Endothelial cell of umbilical vein (primary cell): ENCODE measurements around the gene STIM1. TPM values are rescaled to one million over a fixed set of nuclear protein-coding genes. Genes with fewer than 3 reads are reported as not detected.

Experiments used
- BruUV-seq: library from RNA; stranded (reverse); fragments of 400-500 nt; replicated peaks from 2 replicates; lab custom pipeline; 2021; lab: Mats Ljungman, UMichigan
- CTCF ChIA-PET: fragments of 300-600, 350-600 bp; sonication (Branson Sonifier 250); formaldehyde crosslinking; loops from one replicate; lab custom pipeline; 2021; ENCODE audit warnings: antibody characterized with exemption, inconsistent platforms; lab: Charles Lee
- POLR2A ChIA-PET: fragments of 300-600, 350-600 bp; sonication (Branson Sonifier 250); formaldehyde crosslinking; loops from one replicate; lab custom pipeline; 2021; ENCODE audit warnings: antibody characterized with exemption, inconsistent platforms; lab: Charles Lee
- DNase-seq: peaks from one replicate; pipeline ENCODE4 v3.0.0-alpha.2; 2011; ENCODE audit warnings: low read depth, low spot score
- FAIRE-seq: peaks from 2 replicates; lab custom pipeline; 2011; peaks lifted over from hg19 to GRCh38; lab: Jason Lieb, UNC
- H2AFZ ChIP-seq: 2 replicates; pipeline ENCODE4 v1.6.0; 2012; ENCODE audit warnings: low read depth, low read length, control low read depth, inconsistent platforms
- H3K27ac ChIP-seq: 2 replicates; pipeline ENCODE4 v1.5.1; 2011; ENCODE audit warnings: low read depth, mild to moderate bottlenecking, control low read depth, low read length, moderate library complexity; ENCODE audit not compliant: insufficient read depth
- H3K27me3 ChIP-seq, 2 experiments: 2 replicates each; pipeline versions ENCODE4 v1.6.0 to v1.6.1; 2011; ENCODE audit warnings: low read length in 2 of 2, mixed read lengths in 1 of 2; ENCODE audit not compliant: control insufficient read depth in 2 of 2, insufficient read depth in 2 of 2
- H3K36me3 ChIP-seq, 2 experiments: 2 replicates in 1 of 2; 3 replicates in 1 of 2; pipeline ENCODE4 v1.5.1; 2011; ENCODE audit warnings: low read length in 2 of 2, mild to moderate bottlenecking in 1 of 2, moderate library complexity in 1 of 2; ENCODE audit not compliant: control insufficient read depth in 2 of 2, insufficient read depth in 2 of 2; ENCODE audit errors: extremely low read depth in 1 of 2
- H3K4me1 ChIP-seq: 3 replicates; pipeline ENCODE4 v1.5.1; 2011; ENCODE audit warnings: mild to moderate bottlenecking, low read length; ENCODE audit not compliant: control insufficient read depth, insufficient read depth; ENCODE audit errors: extremely low read depth
- H3K4me2 ChIP-seq: 2 replicates; pipeline ENCODE4 v1.6.1; 2011; ENCODE audit warnings: low read length, control low read depth, mixed read lengths; ENCODE audit not compliant: insufficient read depth
- H3K4me3 ChIP-seq, 3 experiments: fragments of 200-600 bp in 1 of 3; sonication (generic), shearing (Covaris generic) in 1 of 3; replicated peaks in 1 of 3; 2 replicates each; pipeline ENCODE4 v1.5.1; 2011 to 2016; ENCODE audit warnings: control low read depth in 3 of 3, low read length in 3 of 3, mild to moderate bottlenecking in 2 of 3, inconsistent platforms in 1 of 3, low read depth in 1 of 3, moderate library complexity in 1 of 3; ENCODE audit not compliant: insufficient read depth in 1 of 3
- H3K79me2 ChIP-seq: 2 replicates; pipeline ENCODE4 v1.6.0; 2012; ENCODE audit warnings: low read length, inconsistent platforms; ENCODE audit not compliant: control insufficient read depth, insufficient read depth
- H3K9ac ChIP-seq: replicated peaks from 2 replicates; pipeline ENCODE3; 2011; ENCODE audit warnings: low read length, control low read depth; ENCODE audit not compliant: insufficient read depth; ENCODE audit errors: extremely low read depth
- H3K9me1 ChIP-seq: replicated peaks from 3 replicates; pipeline ENCODE4 v1.6.0; 2011; ENCODE audit warnings: mild to moderate bottlenecking, low read length; ENCODE audit not compliant: control insufficient read depth, insufficient read depth; ENCODE audit errors: extremely low read depth
- H3K9me3 ChIP-seq: replicated peaks from 2 replicates; pipeline ENCODE4 v1.5.1; 2012; ENCODE audit warnings: low read length, inconsistent platforms; ENCODE audit not compliant: control insufficient read depth, insufficient read depth
- H4K20me1 ChIP-seq: replicated peaks from 2 replicates; pipeline ENCODE3; 2011; ENCODE audit warnings: mild to moderate bottlenecking, low read length; ENCODE audit not compliant: control insufficient read depth, insufficient read depth; ENCODE audit errors: extremely low read depth
- CTCF ChIP-seq, 2 donors: IDR thresholded peaks; 1 replicate in 1 of 2; 2 replicates in 1 of 2; pipeline ENCODE4 v1.5.1; 2011; ENCODE audit warnings: low read length in 2 of 2, mild to moderate bottlenecking in 2 of 2, moderate library complexity in 2 of 2, control low read depth in 1 of 2, inconsistent platforms in 1 of 2, low read depth in 1 of 2; ENCODE audit not compliant: insufficient read depth in 1 of 2; ENCODE audit errors: extremely low read depth in 1 of 2
- EZH2 ChIP-seq: IDR thresholded peaks from 2 replicates; pipeline ENCODE4 v1.6.1; 2012; ENCODE audit warnings: borderline replicate concordance, low read depth, mild to moderate bottlenecking, moderate library complexity, low read length, inconsistent platforms; ENCODE audit not compliant: severe bottlenecking
- FOS ChIP-seq: IDR thresholded peaks from 2 replicates; pipeline ENCODE4 v1.6.1; 2011; ENCODE audit warnings: mild to moderate bottlenecking, low read length, moderate library complexity, borderline replicate concordance; ENCODE audit not compliant: insufficient read depth
- GATA2 ChIP-seq: IDR thresholded peaks from 2 replicates; pipeline ENCODE4 v1.7.0; 2011; ENCODE audit warnings: low read depth, mild to moderate bottlenecking, moderate library complexity, mixed read lengths, low read length; ENCODE audit not compliant: insufficient read length, insufficient read depth
- JUN ChIP-seq: IDR thresholded peaks from 2 replicates; pipeline ENCODE4 v1.6.1; 2011; ENCODE audit warnings: borderline replicate concordance, low read depth; ENCODE audit not compliant: insufficient read length, insufficient read depth
- MAX ChIP-seq: IDR thresholded peaks from 2 replicates; pipeline ENCODE4 v1.6.1; 2011; ENCODE audit not compliant: insufficient read depth, insufficient read length
- MYC ChIP-seq: IDR thresholded peaks from one replicate; pipeline ENCODE4 v1.6.1; 2011; ENCODE audit warnings: mild to moderate bottlenecking, low read depth, low read length
- POLR2A ChIP-seq: IDR thresholded peaks from 2 replicates; pipeline ENCODE4 v1.6.1; 2012; ENCODE audit warnings: low read depth, mild to moderate bottlenecking, control low read depth, low read length
- POLR2AphosphoS5 ChIP-seq: IDR thresholded peaks from 2 replicates; pipeline ENCODE4 v1.6.1; 2012; ENCODE audit warnings: low read depth, mild to moderate bottlenecking, control low read depth, low read length, moderate library complexity; ENCODE audit not compliant: insufficient read depth
- dilution Hi-C: fragments of 300-500 bp; cut with MboI; formaldehyde crosslinking; loops from one replicate; pipeline ENCODE4 v1.15.0; 2019; ENCODE audit warnings: low sequenced_read_pairs; ENCODE audit not compliant: extremely low pct_ligation_motif_present
- intact Hi-C: fragments of 100-400 bp; cut with micrococcal nuclease; formaldehyde crosslinking; loops from one replicate; pipeline ENCODE4 v1.10.0; 2022
- polyA plus RNA-seq, 4 experiments: library from polyadenylated mRNA; depleted of rRNA in 3 of 4; stranded (reverse) in 3 of 4; unstranded in 1 of 4; fragments of >200 nt; gene quantifications; 2 replicates each; pipeline versions ENCODE4 v1.2.1 to v1.2.3, GENCODE V29; 2011 to 2012; ENCODE audit warnings: missing spikeins in 1 of 4
- total RNA-seq: library from RNA; stranded (reverse); gene quantifications from 2 replicates; pipeline ENCODE4 v1.2.3, GENCODE V29; 2021

The STIM1 gene
- total and polyA plus RNA-seq, 2 donors (not counting 3 experiments of a cell fraction or from before 2014, with no cell fraction given), result 32.7 to 33.4 TPM

GRCh38 chr11:3939651-3940190 lies 84.3 kb downstream of the STIM1 start:
- intact Hi-C loops (no loop called here), dilution Hi-C loops (no loop called here)
- Histone ChIP-seq H3K4me2 (no peak overlapping the region), H3K27me3 (no peaks in the 10 kb centered on the region), H3K79me2 (no peaks in the 10 kb centered on the region), H3K9ac (no peak overlapping the region), H3K9me3 (no peaks in the 10 kb centered on the region), H3K36me3 (no peaks in the 10 kb centered on the region), H3K4me3 (no peak overlapping the region), H2AFZ (no peak overlapping the region), H4K20me1 (no peaks in the 10 kb centered on the region), H3K4me1 (peaks cover 7% of the 10 kb centered on the region), H3K9me1 (no peaks in the 10 kb centered on the region), H3K27ac (no peak overlapping the region)
- CTCF ChIA-PET, result interaction anchor here (1.0 to 2.4 kb wide), 4 partner anchors 85 to 133 kb away, joined by 3 to 12 read pairs (median 4); partner anchors contain the start of gene STIM1
- no peak for FAIRE-seq
- no TSS peak for BruUV-seq
- DNase-seq, result no peak
- POLR2A ChIA-PET, result no interaction called here
- TF ChIP-seq POLR2AphosphoS5 (no peak), EZH2 (no peak), MYC (no peak), GATA2 (no peak), MAX (no peak), POLR2A (no peak), JUN (no peak), FOS (no peak), CTCF (IDR thresholded peaks at IDR 0.05; ENCODE audit: extremely low read depth in 1 of 2, insufficient read depth in 1 of 2, low read depth in 1 of 2, low read length in 2 of 2) (no peak)
